ENCODE measurements around the gene NAV2. TPM values are rescaled to one million over a fixed set of nuclear protein-coding genes. Genes with fewer than 3 reads are reported as not detected.
"Not testable (repeated sequence)": the region's sequence is repeated elsewhere in the genome, so short reads cannot be mapped to it uniquely, and the experiment has no call there.

Gene NAV2
- total RNA-seq, 2 experiments from 2014 or later, result 0.23 to 0.71 TPM

- Mint-ChIP-seq H3K27me3 (ENCODE audit: low read depth) (peaks cover 5% of the 10 kb centered on the region), H3K4me1 (ENCODE audit: low read depth) (no peaks in the 10 kb centered on the region), H3K9me3 (ENCODE audit: insufficient read depth) (no peaks in the 10 kb centered on the region), H3K27ac (no peak overlapping the region), H3K36me3 (ENCODE audit: low read depth) (no peaks in the 10 kb centered on the region), H3K4me3 (no peak overlapping the region)
- no peak for ATAC-seq
- DNase-seq, result no peak
- POLR2A ChIA-PET, result no interaction called here
- CTCF ChIA-PET, result interaction anchor here (1.0 kb wide), 1 partner anchor 236 kb away, joined by 3 read pairs; no protein-coding TSS in a partner anchor
These were observed 404.7 kb downstream of the NAV2 start for GRCh38 chr11:20117291-20117690.

DNA sequence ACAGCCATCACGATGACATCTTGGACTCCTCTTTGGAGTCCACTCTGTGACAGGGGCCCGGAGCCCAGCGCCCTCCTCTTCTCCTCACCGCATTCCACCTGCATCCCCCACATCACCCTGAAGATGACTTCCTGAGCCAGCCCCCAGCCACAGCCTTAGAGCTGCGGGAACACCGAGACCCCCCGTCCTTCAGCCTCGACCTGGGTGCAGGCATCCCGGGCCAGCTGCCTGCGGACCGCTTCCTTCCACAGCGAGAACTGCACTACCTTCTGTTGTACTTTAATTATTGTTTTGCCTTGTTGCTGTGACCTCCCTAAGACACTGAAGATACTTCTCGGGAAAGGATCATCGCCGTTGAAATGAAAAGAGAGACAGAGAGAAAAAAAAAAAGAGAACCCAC, 405.6 kb downstream of the NAV2 start:
- CTCF ChIA-PET, result interaction anchor here (0.6 to 1.0 kb wide), 2 partner anchors 10 to 172 kb away, joined by 3 to 6 read pairs; no protein-coding TSS in a partner anchor
- ATAC-seq (no peak), DNase-seq (no peak)
- H3K9me3 Mint-ChIP-seq (ENCODE audit: insufficient read depth), result no peaks in the 10 kb centered on the region
- no peak overlapping the region for H3K27ac Mint-ChIP-seq
- no peaks in the 10 kb centered on the region for H3K4me1 Mint-ChIP-seq (ENCODE audit: low read depth)
- H3K4me3 Mint-ChIP-seq, result no peak overlapping the region
- H3K36me3 Mint-ChIP-seq (ENCODE audit: low read depth), result no peaks in the 10 kb centered on the region
- POLR2A ChIA-PET, result no interaction called here
- H3K27me3 Mint-ChIP-seq (ENCODE audit: low read depth), result peaks cover 5% of the 10 kb centered on the region

- POLR2A ChIA-PET, result no interaction called here
- no peak for ATAC-seq
- CTCF ChIA-PET, result no interaction called here
- H3K27me3 Mint-ChIP-seq (ENCODE audit: low read depth), result peaks cover 5% of the 10 kb centered on the region
- no peak for DNase-seq
- H3K27ac Mint-ChIP-seq, result no peak overlapping the region
- no peaks in the 10 kb centered on the region for H3K36me3 Mint-ChIP-seq (ENCODE audit: low read depth)
- H3K9me3 Mint-ChIP-seq (ENCODE audit: insufficient read depth), result no peaks in the 10 kb centered on the region
- no peaks in the 10 kb centered on the region for H3K4me1 Mint-ChIP-seq (ENCODE audit: low read depth)
- H3K4me3 Mint-ChIP-seq, result no peak overlapping the region
These were observed 406.7 kb downstream of the NAV2 start for GRCh38 chr11:20119315-20119714.

DNA sequence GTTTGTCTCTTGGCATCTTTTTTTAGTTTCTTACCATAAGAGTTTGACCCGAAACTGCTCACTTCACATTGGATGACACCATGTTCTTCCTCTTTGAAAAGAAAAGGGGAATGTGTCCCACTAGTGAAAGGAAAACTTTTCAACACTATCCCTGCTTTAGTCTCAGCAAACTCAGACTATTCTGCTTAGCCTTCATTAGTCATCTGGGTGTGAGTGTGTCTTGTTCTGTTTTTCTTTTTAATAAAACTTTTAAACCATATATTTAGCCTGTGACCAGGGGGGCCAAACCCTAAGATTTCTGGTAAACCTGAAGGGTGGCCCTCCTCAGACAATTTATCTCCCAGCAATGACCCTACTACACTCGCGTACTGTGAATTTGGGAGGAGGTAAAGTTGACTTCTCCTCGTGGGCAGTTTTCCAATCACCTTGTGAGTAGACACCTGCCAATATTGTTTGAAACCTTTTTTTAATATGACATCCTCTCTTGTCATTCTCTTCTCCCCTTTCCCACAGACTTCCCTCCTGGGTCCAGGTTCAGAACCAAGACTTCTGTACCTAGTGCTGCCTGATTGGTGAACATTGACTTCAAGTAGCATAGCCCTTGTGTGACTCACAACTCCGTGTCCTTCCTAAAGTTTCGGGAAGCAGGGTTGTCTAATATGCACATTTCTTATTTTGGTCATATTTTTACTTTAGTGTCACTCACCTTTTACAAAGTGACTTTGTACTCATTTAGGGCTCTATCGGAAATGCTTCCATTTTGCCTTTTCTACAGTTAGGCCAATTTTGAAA, 407.7 kb downstream of the NAV2 start:
- H3K9me3 Mint-ChIP-seq (ENCODE audit: insufficient read depth), result no peaks in the 10 kb centered on the region
- POLR2A ChIA-PET, result no interaction called here
- CTCF ChIA-PET, result no interaction called here
- no peak for ATAC-seq
- no peak overlapping the region for H3K27ac Mint-ChIP-seq
- H3K4me3 Mint-ChIP-seq, result no peak overlapping the region
- no peaks in the 10 kb centered on the region for H3K4me1 Mint-ChIP-seq (ENCODE audit: low read depth)
- no peak for DNase-seq
- no peaks in the 10 kb centered on the region for H3K36me3 Mint-ChIP-seq (ENCODE audit: low read depth)
- H3K27me3 Mint-ChIP-seq (ENCODE audit: low read depth), result peaks cover 5% of the 10 kb centered on the region

- Mint-ChIP-seq H3K4me3 (no peak overlapping the region), H3K36me3 (ENCODE audit: low read depth) (no peaks in the 10 kb centered on the region), H3K27me3 (ENCODE audit: low read depth) (peaks cover 5% of the 10 kb centered on the region), H3K9me3 (ENCODE audit: insufficient read depth) (no peaks in the 10 kb centered on the region), H3K27ac (no peak overlapping the region), H3K4me1 (ENCODE audit: low read depth) (no peaks in the 10 kb centered on the region)
- ATAC-seq (no peak), DNase-seq (no peak)
- CTCF ChIA-PET, result no interaction called here
- POLR2A ChIA-PET, result no interaction called here
These were observed 409.5 kb downstream of the NAV2 start for GRCh38 chr11:20122131-20122530.

- no peak overlapping the region for H3K4me3 Mint-ChIP-seq
- no peaks in the 10 kb centered on the region for H3K4me1 Mint-ChIP-seq (ENCODE audit: low read depth)
- H3K36me3 Mint-ChIP-seq (ENCODE audit: low read depth), result no peaks in the 10 kb centered on the region
- DNase-seq (no peak), ATAC-seq (no peak)
- POLR2A ChIA-PET, result no interaction called here
- peaks cover 2% of the 10 kb centered on the region for H3K27me3 Mint-ChIP-seq (ENCODE audit: low read depth)
- CTCF ChIA-PET, result no interaction called here
- no peaks in the 10 kb centered on the region for H3K9me3 Mint-ChIP-seq (ENCODE audit: insufficient read depth)
- no peak overlapping the region for H3K27ac Mint-ChIP-seq
These were observed 413.3 kb downstream of the NAV2 start for GRCh38 chr11:20125927-20126326.

DNA sequence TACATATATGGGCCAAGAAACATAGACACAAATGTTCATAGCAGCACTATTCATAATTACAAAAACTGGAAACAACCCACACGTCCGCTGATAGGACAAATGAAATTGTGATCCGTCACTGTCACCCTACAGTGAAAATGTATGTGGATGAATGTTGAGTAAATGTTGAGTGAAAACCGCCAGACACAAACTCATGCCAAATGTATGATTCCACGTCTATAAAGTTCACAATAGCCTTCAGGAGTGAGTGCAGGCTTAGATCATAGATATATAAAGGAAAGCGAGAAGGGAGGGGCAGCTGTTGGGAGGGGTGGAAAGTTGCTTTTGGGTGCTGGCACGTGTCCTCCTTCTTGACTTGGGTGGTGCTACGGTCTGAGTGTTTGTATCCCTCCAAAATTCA, 414.1 kb downstream of the NAV2 start:
- DNase-seq (no peak), ATAC-seq (no peak)
- H3K9me3 Mint-ChIP-seq (ENCODE audit: insufficient read depth), result no peaks in the 10 kb centered on the region
- no peak overlapping the region for H3K4me3 Mint-ChIP-seq
- H3K36me3 Mint-ChIP-seq (ENCODE audit: low read depth), result no peaks in the 10 kb centered on the region
- ChIA-PET POLR2A (no interaction called here), CTCF (interaction anchor here (1.2 to 3.7 kb wide), 3 partner anchors 16 to 230 kb away, joined by 4 to 99 read pairs (median 24); no protein-coding TSS in a partner anchor)
- peaks cover 3% of the 10 kb centered on the region for H3K4me1 Mint-ChIP-seq (ENCODE audit: low read depth)
- no peak overlapping the region for H3K27ac Mint-ChIP-seq
- peaks cover 4% of the 10 kb centered on the region for H3K27me3 Mint-ChIP-seq (ENCODE audit: low read depth)

GRCh38 chr11:20127671-20128527, 415.3 kb downstream of the NAV2 start:
- POLR2A ChIA-PET, result no interaction called here

GRCh38 chr11:20128528-20128825, 415.8 kb downstream of the NAV2 start:
- DNase-seq; ATAC-seq; POLR2A ChIA-PET; H3K27ac Mint-ChIP-seq; H3K4me3 Mint-ChIP-seq; H3K36me3 Mint-ChIP-seq (ENCODE audit: low read depth); H3K9me3 Mint-ChIP-seq (ENCODE audit: insufficient read depth): not testable (repeated sequence)
- CTCF ChIA-PET, result interaction anchor here (0.7 to 3.7 kb wide), 36 partner anchors 8 to 544 kb away, joined by 3 to 99 read pairs (median 4); partner anchors contain the start of gene HTATIP2
- Mint-ChIP-seq H3K4me1 (ENCODE audit: low read depth) (peaks cover 11% of the 10 kb centered on the region), H3K27me3 (ENCODE audit: low read depth) (peaks cover 15% of the 10 kb centered on the region)

More at GRCh38 chr11:20127671-20128527, 415.3 kb downstream of the NAV2 start:
- Mint-ChIP-seq H3K36me3 (ENCODE audit: low read depth) (no peaks in the 10 kb centered on the region), H3K27ac (no peak overlapping the region), H3K4me3 (no peak overlapping the region), H3K4me1 (ENCODE audit: low read depth) (peaks cover 11% of the 10 kb centered on the region), H3K27me3 (ENCODE audit: low read depth) (peaks cover 13% of the 10 kb centered on the region), H3K9me3 (ENCODE audit: insufficient read depth) (no peaks in the 10 kb centered on the region)
- peak; percentile 68 for ATAC-seq
- peak; percentile 80 for DNase-seq
- CTCF ChIA-PET, result interaction anchor here (0.7 to 3.7 kb wide), 38 partner anchors 9 to 544 kb away, joined by 3 to 99 read pairs (median 4); partner anchors contain the start of gene HTATIP2

DNA sequence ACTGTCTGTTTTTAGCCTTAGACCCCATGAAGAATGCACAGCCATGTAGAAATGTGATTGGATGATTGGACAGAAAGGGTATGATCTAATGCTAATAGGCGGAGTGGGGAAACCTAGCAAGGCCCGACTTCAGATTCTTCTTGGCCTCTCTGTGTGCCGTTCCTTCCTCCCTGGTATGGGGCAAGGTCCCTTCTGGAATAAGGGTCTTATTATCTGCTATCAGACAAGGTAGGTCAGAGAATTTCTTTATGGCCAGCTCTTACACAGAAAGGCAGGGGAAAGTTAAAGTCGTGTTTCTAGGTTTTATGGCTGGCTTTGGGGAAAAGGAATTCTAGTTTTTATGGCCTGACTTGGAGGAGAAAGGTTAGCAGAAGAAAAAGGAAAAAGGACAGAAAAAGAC, 417.0 kb downstream of the NAV2 start:
- peaks cover 11% of the 10 kb centered on the region for H3K4me1 Mint-ChIP-seq (ENCODE audit: low read depth)
- no peaks in the 10 kb centered on the region for H3K36me3 Mint-ChIP-seq (ENCODE audit: low read depth)
- no peaks in the 10 kb centered on the region for H3K9me3 Mint-ChIP-seq (ENCODE audit: insufficient read depth)
- ATAC-seq (no peak), DNase-seq (no peak)
- CTCF ChIA-PET, result interaction anchor here (1.5 to 3.7 kb wide), 7 partner anchors 16 to 479 kb away, joined by 3 to 99 read pairs (median 8); no protein-coding TSS in a partner anchor
- no peak overlapping the region for H3K27ac Mint-ChIP-seq
- POLR2A ChIA-PET, result no interaction called here
- H3K27me3 Mint-ChIP-seq (ENCODE audit: low read depth), result peaks cover 20% of the 10 kb centered on the region
- H3K4me3 Mint-ChIP-seq, result no peak overlapping the region

DNA sequence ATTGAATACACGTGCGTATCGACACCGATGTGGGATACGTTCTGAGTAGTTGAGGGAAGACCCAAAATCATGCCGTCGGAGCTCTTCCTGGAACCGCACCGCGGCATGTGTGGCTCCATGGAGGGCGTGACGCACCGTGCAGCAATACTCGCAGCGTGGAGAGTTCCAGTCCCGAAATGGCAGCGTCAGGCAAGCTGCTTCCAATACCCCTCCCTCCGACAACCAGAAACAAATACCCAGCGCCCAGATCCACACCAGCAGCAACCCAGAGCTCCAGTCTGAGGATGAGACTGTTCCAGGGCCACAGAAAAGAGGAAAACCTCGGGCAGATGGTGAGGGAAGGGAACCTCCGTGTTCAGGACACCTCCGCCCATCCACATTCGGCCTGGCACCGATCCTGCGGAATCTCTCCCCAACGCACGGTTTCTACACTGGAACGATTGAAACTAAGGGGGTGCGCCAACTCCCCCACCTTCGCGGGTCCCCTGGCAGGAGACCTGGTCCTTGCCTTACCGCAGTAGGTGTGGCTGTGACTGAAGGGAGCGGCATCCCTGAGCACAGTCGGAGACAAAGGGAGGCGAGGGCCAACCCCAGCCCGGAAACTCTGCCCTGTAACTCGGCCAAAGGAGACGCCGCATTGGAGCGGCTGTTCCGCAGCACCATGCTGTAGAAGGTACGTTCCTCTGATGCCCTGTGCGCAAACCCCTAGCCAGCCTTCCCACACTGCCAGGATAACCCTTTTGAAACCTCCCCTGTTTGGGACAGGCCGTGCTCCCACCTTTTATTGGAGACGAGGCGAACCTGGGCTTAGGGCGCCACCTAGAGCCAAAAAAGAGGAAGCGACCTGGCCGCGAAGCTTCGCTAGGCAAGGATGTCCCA, 419.4 kb downstream of the NAV2 start:
- Mint-ChIP-seq H3K9me3 (ENCODE audit: insufficient read depth) (no peaks in the 10 kb centered on the region), H3K4me3 (peak overlapping the region; percentile 60), H3K36me3 (ENCODE audit: low read depth) (no peaks in the 10 kb centered on the region), H3K27me3 (ENCODE audit: low read depth) (peaks cover 22% of the 10 kb centered on the region), H3K4me1 (ENCODE audit: low read depth) (peaks cover 11% of the 10 kb centered on the region), H3K27ac (no peak overlapping the region)
- ChIA-PET CTCF (interaction anchor here (0.7 to 2.9 kb wide), 29 partner anchors 7 to 471 kb away, joined by 3 to 30 read pairs (median 3); partner anchors contain the start of gene DBX1), POLR2A (no interaction called here)
- ATAC-seq (peak; percentile 71), DNase-seq (peak; percentile 55)
